ENCODE data around the gene ATP8B1. TPM values are rescaled to one million over a fixed set of nuclear protein-coding genes. Genes with fewer than 3 reads are reported as not detected.

Gene ATP8B1
- total and polyA plus RNA-seq, 2 of the 4 experiments (the other 2 are of a cell fraction) = 64.3 to 136 TPM

- intact Hi-C loops (cut with micrococcal nuclease) (loop anchor here (5.0 kb wide), 1 partner anchor 34 kb away; no protein-coding TSS in a partner anchor), dilution Hi-C loops (cut with HindIII; ENCODE audit: low sequenced_read_pairs, unreplicated experiment) (no loop called here), in situ Hi-C loops (cut with MboI; ENCODE audit: low sequenced_read_pairs) (no loop called here)
- no peak overlapping the region for H2AK9ac ChIP-seq (replicated peaks; ENCODE audit: low read depth, low read length, poor library complexity)
- no peak overlapping the region for H4K5ac ChIP-seq (ENCODE audit: low read depth, low read length)
- H2BK20ac ChIP-seq (ENCODE audit: low read depth, low read length) = peak overlapping the region; percentile 36; the same call in 1 of the 2 replicates
- no peak overlapping the region; the same call in 1 of the 2 replicates for H3K4ac ChIP-seq (ENCODE audit: low read depth, low read length)
- no peak overlapping the region for H3K9ac ChIP-seq (ENCODE audit: low read depth, low read length)
- BruUV-seq (replicated peaks) = no TSS peak
- 0 out of 3 replicates have a peak overlapping the region, but pooled peaks have one; percentile 96 for H2BK15ac ChIP-seq (ENCODE audit: low read depth, low read length)
- peaks cover 7% of the 10 kb centered on the region; the same call in 1 of the 2 replicates for H3K9me1 ChIP-seq (ENCODE audit: insufficient read depth, low read length)
- no peak for TF ChIP-seq RAD21 (IDR thresholded peaks at IDR 0.05; ENCODE audit: low read length)
- no peak for TF ChIP-seq POLR2A (IDR thresholded peaks at IDR 0.05; ENCODE audit: low read depth, low read length)
- no peak for TF ChIP-seq RCOR1 (IDR thresholded peaks at IDR 0.05; ENCODE audit: insufficient replicate concordance, low read length)
- no peak for TF ChIP-seq MAZ (IDR thresholded peaks at IDR 0.05; ENCODE audit: borderline replicate concordance, low read depth, low read length)
- no peak for TF ChIP-seq CHD1 (IDR thresholded peaks at IDR 0.05; ENCODE audit: low read depth, low read length)
- TF ChIP-seq ELK1 (IDR thresholded peaks at IDR 0.05; ENCODE audit: borderline replicate concordance, low read depth, low read length) = no peak
- no peak for TF ChIP-seq BHLHE40 (IDR thresholded peaks at IDR 0.05; ENCODE audit: low read depth, low read length)
- no peak for TF ChIP-seq CEBPB (IDR thresholded peaks at IDR 0.05; ENCODE audit: low read depth, low read length)
- TF ChIP-seq NFE2L2 (IDR thresholded peaks at IDR 0.05; ENCODE audit: low read depth, low read length) = no peak
- no peak for TF ChIP-seq FOS (IDR thresholded peaks at IDR 0.05; ENCODE audit: low read depth, low read length)
- no peak for TF ChIP-seq CTCF (conservative IDR thresholded peaks at IDR 0.05; ENCODE audit: low read depth, low read length)
- no peak for TF ChIP-seq MAFK (IDR thresholded peaks at IDR 0.05; ENCODE audit: low read depth, low read length)
- TF ChIP-seq RFX5 (IDR thresholded peaks at IDR 0.05; ENCODE audit: low read depth, low read length) = no peak
- TF ChIP-seq MXI1 (IDR thresholded peaks at IDR 0.05; ENCODE audit: borderline replicate concordance, low read depth, low read length) = no peak
- no peak for TF ChIP-seq USF2 (IDR thresholded peaks at IDR 0.05; ENCODE audit: low read depth, low read length)
- no peak for TF ChIP-seq SMC3 (IDR thresholded peaks at IDR 0.05; ENCODE audit: low read depth, low read length)
- CTCF ChIA-PET = no interaction called here
- no peak overlapping the region for H3K56ac ChIP-seq (ENCODE audit: extremely low read depth, insufficient read depth, low read length)
- H3K18ac ChIP-seq (ENCODE audit: low read depth, low read length) = no peak overlapping the region
- peaks cover 0 to 11% of the 10 kb centered on the region in 2 experiments; a peak in 2 of 4 replicates for H3K79me1 ChIP-seq (ENCODE audit: low read depth in 1 of 2, low read length in 2 of 2)
- H3K23ac ChIP-seq (ENCODE audit: low read depth, low read length) = no peak overlapping the region; the same call in 1 of the 2 replicates
- peaks cover 11% of the 10 kb centered on the region for H3K4me1 ChIP-seq (ENCODE audit: control insufficient read depth, insufficient read depth, low read length)
- H3K36me3 ChIP-seq (ENCODE audit: control insufficient read depth, insufficient read depth, low read length) = no peaks in the 10 kb centered on the region
- no peak overlapping the region for H3K4me2 ChIP-seq (ENCODE audit: low read depth, low read length)
- POLR2A ChIA-PET (ENCODE audit: unreplicated experiment) = no interaction called here
- no peak overlapping the region for H3K14ac ChIP-seq (replicated peaks; ENCODE audit: low read depth, low read length)
- H4K20me1 ChIP-seq (ENCODE audit: insufficient read depth, low read length) = no peaks in the 10 kb centered on the region
- ATAC-seq (ENCODE audit: low read depth) (no peak), DNase-seq (no peak)
- H4K8ac ChIP-seq (ENCODE audit: low read depth in 2 of 2, low read length in 2 of 2) = no peak overlapping the region; a peak in 1 of 4 replicates
- H3K27ac ChIP-seq (ENCODE audit: insufficient read depth, low read length) = no peak overlapping the region
- no peak overlapping the region for H4K91ac ChIP-seq (ENCODE audit: insufficient read depth, low read depth, low read length)
- no peak overlapping the region for H2AFZ ChIP-seq (replicated peaks; ENCODE audit: low read length, poor library complexity)
- no peak overlapping the region for H3K4me3 ChIP-seq (ENCODE audit: insufficient read depth, low read depth, low read length)
- no peak overlapping the region for H2BK5ac ChIP-seq (ENCODE audit: low read depth, low read length, poor library complexity, severe bottlenecking)
- peak overlapping the region; percentile 42; the same call in 1 of the 2 replicates for H2BK120ac ChIP-seq (ENCODE audit: low read depth, low read length)
- H3K27me3 ChIP-seq (ENCODE audit: control insufficient read depth, insufficient read depth, low read length) = no peaks in the 10 kb centered on the region
- no peaks in the 10 kb centered on the region for H3K9me3 ChIP-seq (ENCODE audit: control insufficient read depth, insufficient read depth, low read length)
- H2AK5ac ChIP-seq (ENCODE audit: low read depth, low read length) = 0 out of 2 replicates have a peak overlapping the region, but pooled peaks have one; percentile 24
- WGBS, 2 experiments (ENCODE audit: extremely low coverage in 2 of 2, insufficient read length in 1 of 2) = no CpG with 5 or more reads among the region's 2 CpGs
Measured at GRCh38 chr18:57841568-57841967, 38.5 kb upstream of the ATP8B1 start.
